ENCODE data around the gene DDX10.

The DDX10 gene

DNA sequence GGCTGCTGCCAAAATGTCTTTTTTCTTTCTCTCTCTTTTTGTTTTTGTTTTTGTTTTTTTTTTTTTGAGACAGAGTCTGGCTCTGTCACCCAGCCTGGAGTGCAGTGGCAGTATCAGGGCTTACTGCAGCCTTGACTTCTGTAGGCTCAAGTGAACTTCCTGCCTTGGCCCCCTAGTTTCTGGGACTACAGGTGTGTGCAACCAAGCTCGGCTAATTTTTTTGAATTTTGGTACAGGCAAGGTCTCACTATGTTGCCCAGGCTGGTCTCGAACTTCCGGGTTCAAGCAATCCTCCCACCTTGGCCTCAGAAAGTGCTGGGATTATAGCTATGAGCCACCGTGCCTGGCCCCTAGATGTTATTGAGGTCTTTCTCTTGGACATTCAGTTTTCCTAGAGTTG is 2.2 kb upstream of the DDX10 start:
- no peak for DNase-seq

- no peak for DNase-seq
These were observed 1.6 kb upstream of the DDX10 start for GRCh38 chr11:108663154-108663877.

- DNase-seq = no peak
These were observed 1.5 kb downstream of the DDX10 start for GRCh38 chr11:108666373-108666772.

- no peak for DNase-seq
These were observed 4.4 kb downstream of the DDX10 start for GRCh38 chr11:108669286-108669685.

DNA sequence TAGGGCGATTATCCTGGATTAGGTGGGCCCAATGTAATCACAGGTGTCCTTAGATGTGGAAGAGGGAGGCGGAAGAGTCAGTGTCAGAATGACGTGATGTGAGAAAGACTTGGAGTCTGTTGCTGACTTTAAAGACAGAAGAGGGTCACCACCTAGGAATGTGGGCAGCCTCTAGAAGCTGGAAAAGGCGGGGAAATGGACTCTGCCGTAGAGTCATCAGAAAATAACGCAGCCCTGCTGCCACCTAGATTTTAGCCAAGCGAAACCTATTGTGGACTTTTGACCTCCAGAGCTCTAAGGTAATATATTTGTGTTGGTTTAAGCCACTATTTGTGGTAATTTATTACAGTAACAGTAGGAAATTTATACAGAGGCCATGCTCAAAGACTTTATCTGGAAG is 4.8 kb downstream of the DDX10 start:
- DNase-seq = no peak

- DNase-seq = no peak
These were observed 5.6 kb downstream of the DDX10 start for GRCh38 chr11:108670451-108670850.

GRCh38 chr11:108672113-108672512 is 7.2 kb downstream of the DDX10 start:
- DNase-seq = no peak

- no peak for DNase-seq
These were observed 7.9 kb downstream of the DDX10 start for GRCh38 chr11:108672786-108673185.

- DNase-seq = no peak
These were observed 14.2 kb downstream of the DDX10 start for GRCh38 chr11:108679045-108679444.

DNA sequence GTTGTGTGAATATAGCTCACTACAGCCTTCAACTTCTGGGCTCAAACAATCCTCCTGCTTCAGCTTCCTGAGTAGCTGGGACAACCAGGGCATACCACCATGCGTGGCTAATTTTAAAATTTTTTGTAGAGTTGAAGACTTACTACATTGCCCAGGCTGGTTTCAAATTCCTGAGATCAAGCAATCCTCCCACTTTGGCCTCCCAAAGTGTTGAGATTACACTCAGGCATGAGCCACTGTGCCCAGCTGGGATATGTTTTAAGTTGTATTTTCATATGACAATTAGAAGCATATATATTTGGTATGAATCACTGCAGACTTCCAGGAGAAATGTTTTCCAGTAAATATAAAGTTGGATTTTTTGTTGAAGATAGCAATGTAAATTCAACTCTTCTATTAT is 15.4 kb downstream of the DDX10 start:
- DNase-seq = no peak

GRCh38 chr11:108685419-108686130 is 20.7 kb downstream of the DDX10 start:
- no peak for DNase-seq

GRCh38 chr11:108693852-108694251 is 29.0 kb downstream of the DDX10 start:
- no peak for DNase-seq

GRCh38 chr11:108694846-108695245 is 30.0 kb downstream of the DDX10 start:
- DNase-seq = no peak

- DNase-seq = peak; percentile 35 to 43
These were observed 33.1 kb downstream of the DDX10 start for GRCh38 chr11:108697872-108698473.

- no peak for DNase-seq
These were observed 34.2 kb downstream of the DDX10 start for GRCh38 chr11:108698844-108699642.

GRCh38 chr11:108703916-108704315 is 39.0 kb downstream of the DDX10 start:
- DNase-seq = no peak

DNA sequence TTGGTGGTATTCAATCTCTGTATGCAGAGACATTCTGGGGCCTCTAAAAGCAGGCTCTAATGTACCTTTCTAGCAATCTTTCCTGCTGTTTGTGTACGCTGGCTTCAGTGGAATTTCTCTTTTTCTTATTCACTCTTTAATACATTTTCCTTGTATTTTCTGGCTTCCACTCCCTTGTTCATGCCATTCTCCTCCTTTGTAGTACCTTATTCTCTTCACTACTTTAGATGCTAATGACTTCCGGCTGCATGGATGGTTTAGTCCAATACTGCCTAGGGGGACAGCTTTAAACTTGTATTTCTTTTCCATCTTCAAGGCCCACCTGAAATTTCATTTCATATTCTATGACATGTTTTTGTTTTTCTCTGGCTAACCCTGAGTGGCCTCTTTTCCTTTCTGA is 40.2 kb downstream of the DDX10 start:
- no peak for DNase-seq

GRCh38 chr11:108708173-108708572 is 43.3 kb downstream of the DDX10 start:
- DNase-seq = no peak

- no peak for DNase-seq
These were observed 44.9 kb downstream of the DDX10 start for GRCh38 chr11:108709741-108710140.

GRCh38 chr11:108713076-108713790 is 48.4 kb downstream of the DDX10 start:
- DNase-seq = no peak

DNA sequence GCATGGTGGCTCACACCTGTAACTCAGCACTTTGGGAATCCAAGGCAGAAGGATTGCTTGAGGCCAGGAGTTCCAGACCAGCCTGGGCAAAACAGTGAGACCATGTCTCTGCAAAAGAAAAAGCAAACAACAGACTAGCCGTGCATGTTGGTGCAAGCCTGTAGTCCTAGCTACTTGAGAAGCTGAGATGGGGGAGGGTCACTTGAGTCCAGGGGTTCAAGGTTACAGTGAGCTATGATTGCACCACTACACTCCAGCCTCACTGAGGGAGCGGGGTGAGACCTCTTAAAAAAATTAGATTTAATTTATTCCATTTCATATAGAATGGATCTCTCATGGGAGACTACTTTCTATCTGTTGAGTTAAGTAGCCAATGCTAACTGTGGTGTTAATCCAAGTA is 50.4 kb downstream of the DDX10 start:
- DNase-seq = no peak

- DNase-seq = no peak
These were observed 53.6 kb downstream of the DDX10 start for GRCh38 chr11:108718466-108718865.
